Stimulated activated CD8-positive, alpha-beta memory T cell treated with anti-CD3 and anti-CD28 coated beads, Interleukin-15, amount 100 ng/mL, for 4 hours (primary cell): Measurements from ENCODE around the gene MVK.

Source experiments
- DNase-seq, 2 donors: peaks; one replicate each; pipeline ENCODE4 v3.0.0-alpha.2; 2020; ENCODE audit warnings: low read depth in 2 of 2

Gene MVK

GRCh38 chr12:109626378-109627115 lies 53.0 kb downstream of the MVK start:
- no peak for DNase-seq

- no peak for DNase-seq
These were observed 54.0 kb downstream of the MVK start for GRCh38 chr12:109627633-109628032.

- no peak for DNase-seq
These were observed 56.5 kb downstream of the MVK start for GRCh38 chr12:109630107-109630506.

- DNase-seq: no peak
These were observed 57.2 kb downstream of the MVK start for GRCh38 chr12:109630815-109631214.

- DNase-seq: no peak
These were observed 57.7 kb downstream of the MVK start for GRCh38 chr12:109631302-109631701.

- no peak for DNase-seq
These were observed 58.2 kb downstream of the MVK start for GRCh38 chr12:109631751-109632150.

GRCh38 chr12:109632342-109632741 lies 58.7 kb downstream of the MVK start:
- no peak for DNase-seq

GRCh38 chr12:109635717-109636116 lies 62.1 kb downstream of the MVK start:
- DNase-seq: no peak

GRCh38 chr12:109637348-109637747 lies 63.8 kb downstream of the MVK start:
- no peak for DNase-seq

- no peak for DNase-seq
These were observed 64.4 kb downstream of the MVK start for GRCh38 chr12:109637996-109638395.

- DNase-seq: no peak
These were observed 65.1 kb downstream of the MVK start for GRCh38 chr12:109638735-109639134.

- no peak for DNase-seq
These were observed 65.7 kb downstream of the MVK start for GRCh38 chr12:109639151-109639872.

GRCh38 chr12:109640961-109641360 lies 67.4 kb downstream of the MVK start:
- DNase-seq: no peak

GRCh38 chr12:109641422-109641821 lies 67.8 kb downstream of the MVK start:
- DNase-seq: no peak

GRCh38 chr12:109642506-109643132 lies 69.0 kb downstream of the MVK start:
- DNase-seq: no peak

- no peak for DNase-seq
These were observed 71.6 kb downstream of the MVK start for GRCh38 chr12:109645194-109645593.

GRCh38 chr12:109645708-109646107 lies 72.1 kb downstream of the MVK start:
- DNase-seq: no peak
